Psoas muscle (tissue), 8 donors: ENCODE data around the gene C11orf21. TPM values are rescaled to one million over a fixed set of nuclear protein-coding genes. Genes with fewer than 3 reads are reported as not detected.

Source experiments
- ATAC-seq, 4 donors: fragments of 200-7000 bp; cut with Tn5 transposase; one replicate each; pipeline ENCODE4 v1.9.1; 2020; ENCODE audit warnings: moderate library complexity in 3 of 4, mild to moderate bottlenecking in 2 of 4
- DNase-seq, 2 donors: peaks; one replicate each; pipeline ENCODE4 v3.0.0-alpha.2; 2020
- H3K27ac ChIP-seq: fragments of 200-600 bp; one replicate; pipeline ENCODE4 v1.8.0; 2022
- H3K27me3 ChIP-seq, 3 donors: fragments of 200-600 bp in 1 of 3; one replicate each; pipeline versions ENCODE4 v1.6.1 to v1.8.0; 2013 to 2022; ENCODE audit warnings: low read length in 2 of 3, mild to moderate bottlenecking in 2 of 3, moderate library complexity in 1 of 3; ENCODE audit not compliant: insufficient read depth in 3 of 3
- H3K36me3 ChIP-seq, 2 donors: fragments of 200-600 bp in 1 of 2; one replicate each; pipeline versions ENCODE4 v1.6.1 to v1.8.0; 2013 to 2022; ENCODE audit warnings: low read depth in 1 of 2, mild to moderate bottlenecking in 1 of 2, moderate library complexity in 1 of 2; ENCODE audit not compliant: insufficient read depth in 1 of 2
- H3K4me1 ChIP-seq: fragments of 200-600 bp; one replicate; pipeline ENCODE4 v1.8.0; 2022
- H3K4me3 ChIP-seq: fragments of 200-600 bp; one replicate; pipeline ENCODE4 v1.8.0; 2022; ENCODE audit warnings: mild to moderate bottlenecking
- H3K9me3 ChIP-seq: fragments of 200-600 bp; one replicate; pipeline ENCODE4 v1.8.0; 2022
- CTCF ChIP-seq: fragments of 200-600 bp; IDR thresholded peaks from one replicate; pipeline ENCODE4 v1.8.0; 2022; ENCODE audit warnings: antibody characterized with exemption
- WGBS, 3 donors: extraction: QIAGEN DNeasy Blood & Tissue Kit; methylation state at CpG; one replicate each; pipeline versions ENCODE4 v1.1.6 to v1.1.7; 2013; 5-methylcytosine and 5-hydroxymethylcytosine counted together
- intact Hi-C, 2 donors: fragments of 100-400 bp; cut with DNase I; formaldehyde crosslinking; loops; one replicate each; pipeline versions ENCODE4 v1.11.0 to v1.14.2; 2022
- polyA plus RNA-seq, 3 donors: library from polyadenylated mRNA; stranded (reverse); fragments of 200-250 nt; gene quantifications; one replicate each; pipeline ENCODE4 v1.2.3, GENCODE V29; 2013
- total RNA-seq, 4 donors: library from RNA; stranded (reverse); fragmentation: NEBNext Ultra II Directional in 2 of 4; extraction: Animal tissue kit (Norgen Biotek cat#: 25700) in 2 of 4; gene quantifications; one replicate each; pipeline versions ENCODE4 v1.2.1 to v1.2.4, GENCODE V29; 2021 to 2023
- donor health status: healthy with polysubstance abuse.
- donor health status: DM: no; HTN: no; CAD: no; lungs with moderate emphysema.
- donor health status: Bipolar disorder and iron deficiency.
- donor health status: healthy.
- donor health status: DM: yes; HTN: yes; CAD: no.
- donor health status: DM: no; HTN: no; CAD: no.
- donor health status: DM: no; HTN: no; CAD: no.
- donor health status: DM: yes; HTN: yes; CAD: no.

C11orf21 gene
- total and polyA plus RNA-seq, 7 donors = 0.04 to 0.40 (median 0.20) TPM; not detected in 1

GRCh38 chr11:2263071-2263565, 38.6 kb downstream of the C11orf21 start:
- Histone ChIP-seq H3K4me1 (no peaks in the 10 kb centered on the region), H3K36me3 (no peaks in the 10 kb centered on the region), H3K27ac (no peak overlapping the region), H3K27me3 (peaks cover 0 to 71% (median 17%) of the 10 kb centered on the region in 3 donors), H3K4me3 (no peak overlapping the region), H3K9me3 (no peaks in the 10 kb centered on the region)
- DNase-seq = peak in 1 of 2 donors; percentile 17
- intact Hi-C loops = no loop called here
- TF ChIP-seq CTCF = no peak
- no peak for ATAC-seq
- 77 to 82% (median 79%) methylated on average over 7 to 10 of the region's 10 CpGs for WGBS, 3 donors

- no peaks in the 10 kb centered on the region for H3K4me1 ChIP-seq
- TF ChIP-seq CTCF = no peak
- H3K4me3 ChIP-seq = no peak overlapping the region
- H3K27ac ChIP-seq = no peak overlapping the region
- 86 to 90% (median 88%) methylated on average over 17 to 18 of the region's 18 CpGs for WGBS, 3 donors
- intact Hi-C loops = no loop called here
- H3K36me3 ChIP-seq = no peaks in the 10 kb centered on the region
- no peaks in the 10 kb centered on the region for H3K9me3 ChIP-seq
- DNase-seq (peak in 1 of 2 donors; percentile 39), ATAC-seq (no peak)
- peaks cover 0 to 64% (median 14%) of the 10 kb centered on the region in 3 donors for H3K27me3 ChIP-seq
Measured at GRCh38 chr11:2262301-2263070, 39.2 kb downstream of the C11orf21 start.

- H3K36me3 ChIP-seq = no peaks in the 10 kb centered on the region
- no peak for TF ChIP-seq CTCF
- intact Hi-C loops = no loop called here
- ATAC-seq (no peak), DNase-seq (peak in 1 of 2 donors; percentile 32)
- H3K9me3 ChIP-seq = no peaks in the 10 kb centered on the region
- H3K4me1 ChIP-seq = no peaks in the 10 kb centered on the region
- H3K27ac ChIP-seq = no peak overlapping the region
- peaks cover 0 to 58% (median 10%) of the 10 kb centered on the region in 3 donors for H3K27me3 ChIP-seq
- H3K4me3 ChIP-seq = no peak overlapping the region
- WGBS, 3 donors = 62 to 65% (median 65%) methylated on average over 21 of the region's 21 CpGs
Measured at GRCh38 chr11:2261436-2262230, 40.1 kb downstream of the C11orf21 start.

GRCh38 chr11:2260491-2261364, 41.0 kb downstream of the C11orf21 start:
- DNase-seq (peak in 1 of 2 donors; percentile 40), ATAC-seq (no peak)
- intact Hi-C loops = no loop called here
- Histone ChIP-seq H3K4me3 (no peak overlapping the region), H3K4me1 (no peaks in the 10 kb centered on the region), H3K36me3 (no peaks in the 10 kb centered on the region), H3K27ac (no peak overlapping the region), H3K27me3 (peaks cover 0 to 54% (median 6%) of the 10 kb centered on the region in 3 donors), H3K9me3 (no peaks in the 10 kb centered on the region)
- WGBS, 3 donors = 68 to 83% (median 71%) methylated on average over 25 to 26 of the region's 26 CpGs
- no peak for TF ChIP-seq CTCF
